HCT116 (cell line): ENCODE data around the gene HOXB7. TPM values are rescaled to one million over a fixed set of nuclear protein-coding genes. Genes with fewer than 3 reads are reported as not detected.

ENCODE experiments used
- ATAC-seq: fragments of 200-7000 bp; cut with Tn5 transposase; 2 replicates; pipeline ENCODE4 v1.9.1; 2020; ENCODE audit warnings: mild to moderate bottlenecking, moderate library complexity
- BruUV-seq: library from RNA; stranded (reverse); fragments of 400-500 nt; replicated peaks from 2 replicates; lab custom pipeline; 2021; lab: Mats Ljungman, UMichigan
- CTCF ChIA-PET: fragments of 300-600 bp; sonication (Branson Sonifier 250); formaldehyde crosslinking; loops from one replicate; lab custom pipeline; 2021; ENCODE audit warnings: antibody characterized with exemption; lab: Charles Lee
- POLR2A ChIA-PET: fragments of 300-600, 350-600 bp; sonication (Branson Sonifier 250); formaldehyde crosslinking; loops from one replicate; lab custom pipeline; 2021; ENCODE audit warnings: antibody characterized with exemption; lab: Charles Lee
- RAD21 ChIA-PET, 2 experiments: fragments of 300-600 bp; sonication (Branson Sonifier 250); formaldehyde crosslinking; loops; one replicate each; lab custom pipeline; 2023; ENCODE audit warnings: low total read pairs in 2 of 2; ENCODE audit not compliant: uncharacterized antibody in 2 of 2, unreplicated experiment in 2 of 2, low non-redundant PET in 1 of 2; lab: Charles Lee
- DNase-seq: peaks from one replicate; pipeline ENCODE4 v3.0.0-alpha.2; 2010; ENCODE audit warnings: low read depth, low spot score
- H2AFZ ChIP-seq: fragments of 200-600 bp; shearing (Covaris generic), sonication (generic); 2 replicates; pipeline ENCODE4 v1.6.1; 2017; ENCODE audit warnings: low read depth, mixed run types, mixed read lengths, antibody characterized with exemption, low read length; ENCODE audit not compliant: poor library complexity, severe bottlenecking
- H3K27ac ChIP-seq: 2 replicates; pipeline ENCODE4 v1.5.1; 2012; ENCODE audit warnings: low read depth, low read length
- H3K27me3 ChIP-seq: fragments of 200-600 bp; sonication (generic); 2 replicates; pipeline ENCODE4 v1.6.1; 2016; ENCODE audit warnings: mixed run types, low read length, mixed read lengths; ENCODE audit not compliant: insufficient read depth
- H3K36me3 ChIP-seq, 2 experiments: fragments of 200-500 bp in 1 of 2; fragments of 200-600 bp in 1 of 2; sonication (Bioruptor generic) in 1 of 2; sonication (generic) in 1 of 2; 2 replicates each; pipeline versions ENCODE4 v1.5.1 to v1.6.1; 2014 to 2016; ENCODE audit warnings: low read length in 2 of 2, inconsistent platforms in 1 of 2, mixed read lengths in 1 of 2, mixed run types in 1 of 2; ENCODE audit not compliant: insufficient read depth in 2 of 2, control insufficient read depth in 1 of 2
- H3K4me1 ChIP-seq, 2 experiments: fragments of 200-600 bp in 1 of 2; sonication (generic) in 1 of 2; 2 replicates each; pipeline versions ENCODE4 v1.5.1 to v1.6.1; 2012 to 2017; ENCODE audit warnings: low read length in 2 of 2, inconsistent platforms in 1 of 2, mild to moderate bottlenecking in 1 of 2, mixed read lengths in 1 of 2, mixed run types in 1 of 2, moderate library complexity in 1 of 2; ENCODE audit not compliant: insufficient read depth in 2 of 2, control insufficient read depth in 1 of 2
- H3K4me2 ChIP-seq: fragments of 200-600 bp; sonication (generic); 2 replicates; pipeline ENCODE4 v1.6.1; 2017; ENCODE audit warnings: mixed run types, low read length, mixed read lengths
- H3K4me3 ChIP-seq, 2 experiments: fragments of 200-600 bp in 1 of 2; sonication (generic) in 1 of 2; replicated peaks in 1 of 2; 2 replicates each; pipeline ENCODE4 v1.5.1; 2011 to 2016; ENCODE audit warnings: low read length in 2 of 2, control low read depth in 1 of 2, low read depth in 1 of 2, mild to moderate bottlenecking in 1 of 2, mixed read lengths in 1 of 2, mixed run types in 1 of 2
- H3K79me2 ChIP-seq: fragments of 200-600 bp; sonication (generic); 2 replicates; pipeline ENCODE4 v1.6.1; 2017; ENCODE audit warnings: mild to moderate bottlenecking, mixed run types, low read length, moderate library complexity, mixed read lengths; ENCODE audit not compliant: insufficient read depth
- H3K9ac ChIP-seq: fragments of 200-600 bp; sonication (generic); 2 replicates; pipeline ENCODE4 v1.6.1; 2016; ENCODE audit warnings: low read length, mixed read lengths
- H3K9me2 ChIP-seq: fragments of 200-600 bp; sonication (generic), shearing (Covaris generic); 2 replicates; pipeline ENCODE4 v1.6.1; 2017; ENCODE audit warnings: mixed run types, mild to moderate bottlenecking, moderate library complexity; ENCODE audit not compliant: insufficient read depth
- H3K9me3 ChIP-seq, 2 experiments: fragments of 200-500 bp in 1 of 2; fragments of 200-600 bp in 1 of 2; sonication (Bioruptor generic) in 1 of 2; sonication (generic) in 1 of 2; 2 replicates each; pipeline ENCODE4 v1.6.1; 2014 to 2017; ENCODE audit warnings: low read length in 2 of 2, mixed read lengths in 2 of 2, inconsistent platforms in 1 of 2, low read depth in 1 of 2, mild to moderate bottlenecking in 1 of 2, mixed run types in 1 of 2, moderate library complexity in 1 of 2; ENCODE audit not compliant: control insufficient read depth in 1 of 2, insufficient read depth in 1 of 2
- H4K20me1 ChIP-seq: fragments of 200-600 bp; sonication (generic), shearing (Covaris generic); 2 replicates; pipeline ENCODE4 v1.6.1; 2017; ENCODE audit warnings: mixed run types, mild to moderate bottlenecking, moderate library complexity; ENCODE audit not compliant: insufficient read depth
- CBX3 ChIP-seq: IDR thresholded peaks from 2 replicates; pipeline ENCODE4 v1.6.1; 2012; ENCODE audit warnings: low read depth
- CEBPB ChIP-seq: IDR thresholded peaks from 2 replicates; pipeline ENCODE4 v1.6.1; 2012; ENCODE audit warnings: low read depth
- ELF1 ChIP-seq: IDR thresholded peaks from 2 replicates; pipeline ENCODE4 v1.6.1; 2012; ENCODE audit warnings: low read depth, borderline replicate concordance
- EZH2 ChIP-seq: fragments of 200-600 bp; sonication (generic); IDR thresholded peaks from 2 replicates; pipeline ENCODE4 v1.6.1; 2017; ENCODE audit warnings: antibody characterized with exemption, mixed run types
- EZH2phosphoT487 ChIP-seq: fragments of 200-600 bp; IDR thresholded peaks from 2 replicates; pipeline ENCODE4 v1.6.1; 2018; ENCODE audit warnings: antibody characterized with exemption, borderline replicate concordance
- FOSL1 ChIP-seq: IDR thresholded peaks from 2 replicates; pipeline ENCODE4 v1.6.1; 2012; ENCODE audit warnings: low read depth
- POLR2A ChIP-seq: IDR thresholded peaks from 2 replicates; pipeline ENCODE4 v1.7.0; 2011; ENCODE audit warnings: borderline replicate concordance; ENCODE audit not compliant: insufficient read depth, insufficient read length; ENCODE audit errors: extremely low read depth
- POLR2AphosphoS5 ChIP-seq: IDR thresholded peaks from 2 replicates; pipeline ENCODE4 v1.6.1; 2011; ENCODE audit warnings: mild to moderate bottlenecking, low read depth, low read length, moderate library complexity
- RAD21 ChIP-seq: IDR thresholded peaks from 2 replicates; pipeline ENCODE4 v1.6.1; 2012; ENCODE audit warnings: low read depth, mild to moderate bottlenecking
- TCF7L2 ChIP-seq: IDR thresholded peaks from 2 replicates; pipeline ENCODE4 v1.7.0; 2011; ENCODE audit warnings: borderline replicate concordance, inconsistent platforms; ENCODE audit not compliant: insufficient read depth, insufficient read length; ENCODE audit errors: extremely low read depth
- YY1 ChIP-seq: IDR thresholded peaks from 2 replicates; pipeline ENCODE4 v1.6.1; 2011; ENCODE audit warnings: low read length, low read depth, moderate library complexity, mild to moderate bottlenecking; ENCODE audit not compliant: insufficient replicate concordance; ENCODE audit errors: extremely low read depth
- ZFX ChIP-seq: fragments of 450-650 bp; IDR thresholded peaks from 2 replicates; pipeline ENCODE4 v1.6.1; 2017
- ZNF274 ChIP-seq: fragments of 200-500 bp; sonication (Bioruptor generic); IDR thresholded peaks from 2 replicates; pipeline ENCODE4 v1.6.1; 2014; ENCODE audit warnings: mild to moderate bottlenecking, low read depth, low read length, inconsistent platforms
- intact Hi-C: fragments of 100-400 bp; cut with micrococcal nuclease; formaldehyde crosslinking; loops from 2 replicates; pipeline ENCODE4 v1.10.0; 2022
- total RNA-seq: library from RNA; stranded (reverse); gene quantifications from one replicate; pipeline ENCODE4 v1.2.1, GENCODE V29; 2021; ENCODE audit not compliant: unreplicated experiment
- TF ChIP-seq, protein P1 (sequence below), 3 experiments: fragments of 200-600 bp in 1 of 3; sonication (generic) in 1 of 3; IDR thresholded peaks in 2 of 3; conservative IDR thresholded peaks in 1 of 3; 2 replicates each; pipeline ENCODE4 v1.5.1; 2012 to 2017; ENCODE audit warnings: low read depth in 2 of 3, low read length in 2 of 3, antibody characterized with exemption in 1 of 3, borderline replicate concordance in 1 of 3, control low read depth in 1 of 3, mild to moderate bottlenecking in 1 of 3, mixed read lengths in 1 of 3, mixed run types in 1 of 3, moderate library complexity in 1 of 3; ENCODE audit not compliant: insufficient read depth in 1 of 3

Gene HOXB7
- total RNA-seq, 1 experiment from 2014 or later = 33.6 TPM

DNA sequence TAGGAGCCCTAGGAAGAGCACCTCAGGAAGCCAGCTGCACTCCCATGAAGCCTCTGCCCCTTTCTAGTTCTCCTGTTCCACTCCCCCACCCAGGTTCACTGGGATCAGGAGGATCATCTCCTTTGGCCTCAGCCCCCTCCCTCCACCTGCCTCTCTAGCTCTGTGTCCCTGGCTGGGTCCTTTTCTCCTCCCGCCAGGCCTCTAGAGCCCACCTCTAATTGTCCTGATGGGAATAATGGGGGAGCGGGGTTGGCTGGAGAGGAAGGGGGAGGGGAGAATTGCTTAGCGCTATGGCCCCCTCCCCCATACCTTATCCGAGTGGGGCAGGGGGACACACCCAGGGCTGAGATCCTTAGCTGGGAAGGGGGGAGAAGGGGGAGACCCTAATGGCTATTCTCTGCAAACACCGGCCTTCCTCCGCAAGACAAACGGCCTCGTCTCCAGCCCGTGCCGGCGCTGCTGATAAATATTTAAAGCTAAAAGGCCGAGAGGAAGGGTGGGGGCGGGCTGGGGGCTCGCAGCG is 997 bp downstream of the HOXB7 start:
- peak overlapping the region; percentile 97 for H3K9ac ChIP-seq
- H3K27ac ChIP-seq = peak overlapping the region; percentile 98
- H3K4me1 ChIP-seq = peaks cover 26 to 61% of the 10 kb centered on the region in 2 experiments
- no peaks in the 10 kb centered on the region for H3K27me3 ChIP-seq
- intact Hi-C loops = loop anchor here (10.0 kb wide), 1 partner anchor 125 kb away; no protein-coding TSS in a partner anchor
- H2AFZ ChIP-seq = no peak overlapping the region
- DNase-seq (no peak), ATAC-seq (no peak)
- BruUV-seq = no TSS peak
- ChIA-PET CTCF (interaction anchor here (0.8 to 1.6 kb wide), 8 partner anchors 8 to 584 kb away, joined by 3 to 6 read pairs (median 4); no protein-coding TSS in a partner anchor), RAD21 (interaction anchor here in 1 of 2 experiments (0.6 kb wide), 1 partner anchor 8 kb away, joined by 9 read pairs; no protein-coding TSS in a partner anchor), POLR2A (interaction anchor here (0.6 to 1.0 kb wide), 3 partner anchors 17 to 390 kb away, joined by 3 to 5 read pairs (median 5); partner anchors contain the start of gene HOXB9)
- H3K9me2 ChIP-seq = no peaks in the 10 kb centered on the region
- peak overlapping the region; percentile 95 for H3K4me2 ChIP-seq
- no peak for TF ChIP-seq ELF1
- TF ChIP-seq FOSL1 = no peak
- no peak for TF ChIP-seq YY1
- no peak for TF ChIP-seq CEBPB
- no peak for TF ChIP-seq RAD21
- TF ChIP-seq POLR2A = no peak
- no peak for TF ChIP-seq EZH2phosphoT487
- TF ChIP-seq ZNF274 = no peak
- TF ChIP-seq EZH2 = no peak
- TF ChIP-seq POLR2AphosphoS5 = no peak
- no peak for TF ChIP-seq CBX3
- TF ChIP-seq, protein P1, sequence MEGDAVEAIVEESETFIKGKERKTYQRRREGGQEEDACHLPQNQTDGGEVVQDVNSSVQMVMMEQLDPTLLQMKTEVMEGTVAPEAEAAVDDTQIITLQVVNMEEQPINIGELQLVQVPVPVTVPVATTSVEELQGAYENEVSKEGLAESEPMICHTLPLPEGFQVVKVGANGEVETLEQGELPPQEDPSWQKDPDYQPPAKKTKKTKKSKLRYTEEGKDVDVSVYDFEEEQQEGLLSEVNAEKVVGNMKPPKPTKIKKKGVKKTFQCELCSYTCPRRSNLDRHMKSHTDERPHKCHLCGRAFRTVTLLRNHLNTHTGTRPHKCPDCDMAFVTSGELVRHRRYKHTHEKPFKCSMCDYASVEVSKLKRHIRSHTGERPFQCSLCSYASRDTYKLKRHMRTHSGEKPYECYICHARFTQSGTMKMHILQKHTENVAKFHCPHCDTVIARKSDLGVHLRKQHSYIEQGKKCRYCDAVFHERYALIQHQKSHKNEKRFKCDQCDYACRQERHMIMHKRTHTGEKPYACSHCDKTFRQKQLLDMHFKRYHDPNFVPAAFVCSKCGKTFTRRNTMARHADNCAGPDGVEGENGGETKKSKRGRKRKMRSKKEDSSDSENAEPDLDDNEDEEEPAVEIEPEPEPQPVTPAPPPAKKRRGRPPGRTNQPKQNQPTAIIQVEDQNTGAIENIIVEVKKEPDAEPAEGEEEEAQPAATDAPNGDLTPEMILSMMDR (IDR thresholded peaks at IDR 0.05 in 2 of 3, conservative IDR thresholded peaks at IDR 0.05 in 1 of 3; ENCODE audit: borderline replicate concordance in 1 of 3, insufficient read depth in 1 of 3, low read depth in 2 of 3, low read length in 2 of 3) = no peak
- no peak for TF ChIP-seq TCF7L2
- TF ChIP-seq ZFX = no peak
- TF ChIP-seq, all 23 proteins: peak for 0
- Histone ChIP-seq H3K4me3 (peak overlapping the region; percentile 80 to 90), H3K79me2 (peaks cover 68% of the 10 kb centered on the region), H3K9me3 (no peaks in the 10 kb centered on the region), H3K36me3 (no peaks in the 10 kb centered on the region), H4K20me1 (no peaks in the 10 kb centered on the region)
